GM21529 (cell line): Measurements from ENCODE around the gene CAPN10.

ENCODE experiments used
- ATAC-seq: cut with Tn5 transposase; IDR thresholded peaks from one replicate; pipeline ENCODE4 v1.9.1; 2021; ENCODE audit not compliant: unreplicated experiment

The CAPN10 gene

GRCh38 chr2:240636563-240637115 is 50.1 kb downstream of the CAPN10 start:
- ATAC-seq, result no peak

DNA sequence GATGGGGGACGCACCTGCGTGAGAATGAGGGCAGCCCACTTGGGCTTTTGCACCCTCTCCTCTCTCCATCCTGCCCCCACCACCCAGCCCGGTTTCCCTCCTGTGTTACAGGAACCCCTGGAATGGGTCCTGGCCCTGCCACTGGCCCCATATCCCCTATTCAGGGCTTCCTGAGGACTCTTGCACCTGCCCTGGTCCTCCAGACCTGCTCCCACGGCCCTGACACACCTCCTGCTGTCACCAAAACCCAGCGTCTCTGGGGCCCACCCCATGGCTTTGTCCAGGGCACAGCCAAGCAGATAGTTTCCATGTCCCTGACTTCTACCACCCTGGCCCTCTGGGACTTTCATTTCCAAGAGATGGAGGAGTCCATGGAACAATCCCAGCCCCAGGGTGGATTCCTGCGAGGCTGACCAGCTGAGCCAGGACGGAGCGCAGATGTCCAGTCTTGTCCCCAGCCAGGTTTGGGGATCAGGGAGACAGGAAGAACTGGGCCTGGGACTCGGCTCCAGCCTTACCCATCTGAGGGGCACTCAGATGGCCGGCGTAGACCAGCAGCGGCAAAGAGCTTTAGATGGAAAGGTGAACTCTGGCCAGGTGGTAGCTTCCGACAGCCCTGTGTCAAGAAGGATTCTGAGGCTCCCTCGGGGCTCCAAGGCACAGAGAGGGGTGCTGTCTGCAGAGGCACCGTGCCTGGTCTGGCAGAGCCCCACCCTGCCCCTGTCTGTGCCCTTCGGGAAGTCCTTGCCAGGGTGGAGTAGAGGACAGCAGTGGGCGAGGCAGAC is 50.8 kb downstream of the CAPN10 start:
- ATAC-seq, result no peak

DNA sequence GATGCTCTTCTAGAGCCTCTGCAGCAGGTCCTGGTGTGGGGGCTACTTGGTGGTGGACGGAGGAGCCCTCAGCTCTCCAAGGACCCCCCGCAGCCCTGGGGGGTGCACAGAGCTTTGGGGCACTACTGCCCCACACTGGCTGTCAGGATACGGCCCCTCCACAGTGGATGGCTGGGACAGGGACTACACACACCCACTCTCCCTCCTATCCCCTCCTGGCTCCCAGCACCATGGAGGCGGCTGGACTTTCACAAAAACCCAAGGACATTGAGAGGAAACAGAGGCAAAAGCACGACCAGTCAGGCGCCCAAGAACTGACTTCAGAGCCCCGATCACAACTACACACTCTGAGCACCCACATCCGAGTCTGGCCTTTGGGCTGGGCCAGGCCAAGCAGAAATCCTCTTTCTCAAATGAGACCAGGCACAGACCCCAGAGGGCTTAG is 51.4 kb downstream of the CAPN10 start:
- ATAC-seq, result no peak

- no peak for ATAC-seq
Observed at GRCh38 chr2:240638512-240639160, 52.1 kb downstream of the CAPN10 start.

- no peak for ATAC-seq
Observed at GRCh38 chr2:240639566-240639965, 53.0 kb downstream of the CAPN10 start.

DNA sequence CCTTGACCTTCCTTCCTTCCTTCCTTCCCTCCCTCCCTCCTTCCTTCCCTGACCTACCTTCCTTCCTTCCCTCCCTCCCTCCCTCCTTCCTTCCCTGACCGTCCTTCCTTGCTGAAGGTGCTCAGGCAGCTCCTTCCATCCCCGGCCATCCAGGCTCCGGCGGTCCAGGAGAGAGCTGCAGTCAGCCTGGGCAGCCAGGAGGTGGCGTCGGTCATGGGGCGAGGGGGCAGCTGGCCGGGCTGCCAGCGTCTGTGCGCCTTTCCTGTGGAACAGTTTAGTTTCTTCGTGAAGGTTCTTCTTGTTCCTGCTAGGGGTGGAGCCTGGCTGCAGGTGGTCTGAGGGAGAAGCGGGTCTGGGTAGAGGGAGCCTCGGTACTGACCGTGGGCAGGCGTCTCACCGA is 54.4 kb downstream of the CAPN10 start:
- ATAC-seq, result no peak

- no peak for ATAC-seq
Observed at GRCh38 chr2:240642061-240642805, 55.7 kb downstream of the CAPN10 start.

DNA sequence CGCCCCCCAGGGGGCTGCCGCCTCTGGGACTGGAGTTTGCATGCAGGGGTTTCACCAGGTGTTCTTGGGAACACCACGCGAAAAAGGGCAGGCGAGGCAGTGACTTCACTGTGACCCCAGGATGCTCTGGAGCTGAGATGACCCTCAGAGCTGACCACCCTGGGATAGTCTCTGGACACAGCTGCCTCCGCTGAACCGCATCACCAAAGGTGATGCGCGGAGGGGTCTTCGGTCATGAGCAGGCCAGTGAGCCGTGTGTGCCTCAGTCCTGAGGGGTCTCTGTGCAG is 56.2 kb downstream of the CAPN10 start:
- no peak for ATAC-seq

GRCh38 chr2:240643093-240643810 is 56.7 kb downstream of the CAPN10 start:
- ATAC-seq, result no peak

DNA sequence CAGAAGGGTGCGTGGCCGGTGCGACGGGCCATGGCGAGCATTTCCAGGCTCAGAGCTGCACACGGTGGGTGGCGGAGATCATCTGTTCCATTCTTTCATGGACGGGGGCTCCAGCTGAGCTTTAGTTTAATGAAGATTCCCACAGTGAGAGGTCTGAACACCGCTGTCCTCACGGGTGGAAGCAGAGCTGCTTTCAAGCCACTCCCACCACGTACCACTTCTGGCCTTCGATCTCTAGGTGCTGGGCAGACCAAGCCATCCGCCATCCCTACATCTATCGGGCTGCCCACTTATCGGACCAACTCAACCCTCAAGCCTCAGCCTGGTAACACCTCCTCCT is 57.2 kb downstream of the CAPN10 start:
- ATAC-seq, result no peak

GRCh38 chr2:240644171-240644651 is 57.7 kb downstream of the CAPN10 start:
- ATAC-seq, result no peak

- no peak for ATAC-seq
Observed at GRCh38 chr2:240644859-240645301, 58.3 kb downstream of the CAPN10 start.

DNA sequence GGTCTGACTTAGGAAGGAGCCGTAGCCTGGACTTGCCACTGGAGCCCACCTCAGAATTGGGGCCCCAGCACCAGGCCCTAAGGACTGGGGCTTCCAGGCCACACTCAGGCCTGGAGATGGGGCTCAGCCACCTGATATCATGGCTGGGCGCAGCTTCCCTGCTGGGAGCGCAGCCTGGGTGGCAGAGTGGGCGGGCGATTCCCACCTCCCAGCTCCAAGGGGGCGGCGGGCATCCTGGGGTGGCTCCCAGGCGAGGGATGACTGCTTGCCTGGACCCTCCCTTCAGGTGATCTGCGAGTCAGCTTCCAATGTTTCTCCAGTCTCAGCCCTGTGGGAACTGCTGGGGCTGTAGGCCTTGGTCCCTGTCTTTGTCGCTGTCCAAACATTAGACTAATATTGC is 58.8 kb downstream of the CAPN10 start:
- ATAC-seq, result no peak

DNA sequence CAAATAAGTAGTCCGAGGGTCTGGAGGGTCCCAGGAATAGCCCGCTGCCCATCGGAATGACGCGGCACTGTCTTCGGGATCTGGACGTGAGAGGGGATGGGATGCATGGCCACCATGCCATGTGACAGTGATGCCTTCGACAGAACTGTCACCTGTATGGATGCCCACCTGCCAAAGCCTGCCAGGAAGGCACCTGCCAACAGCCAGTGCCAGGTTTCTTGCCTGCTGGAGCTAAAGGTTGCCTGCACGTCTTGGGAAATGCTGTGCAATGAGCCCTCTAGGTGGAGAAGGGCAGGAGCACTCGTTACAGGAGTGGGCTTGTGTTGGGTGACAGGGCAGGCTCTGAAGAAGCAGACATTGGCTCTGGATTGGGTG is 59.3 kb downstream of the CAPN10 start:
- ATAC-seq, result no peak

GRCh38 chr2:240646176-240646899 is 59.8 kb downstream of the CAPN10 start:
- no peak for ATAC-seq

GRCh38 chr2:240646900-240647502 is 60.5 kb downstream of the CAPN10 start:
- ATAC-seq, result no peak

DNA sequence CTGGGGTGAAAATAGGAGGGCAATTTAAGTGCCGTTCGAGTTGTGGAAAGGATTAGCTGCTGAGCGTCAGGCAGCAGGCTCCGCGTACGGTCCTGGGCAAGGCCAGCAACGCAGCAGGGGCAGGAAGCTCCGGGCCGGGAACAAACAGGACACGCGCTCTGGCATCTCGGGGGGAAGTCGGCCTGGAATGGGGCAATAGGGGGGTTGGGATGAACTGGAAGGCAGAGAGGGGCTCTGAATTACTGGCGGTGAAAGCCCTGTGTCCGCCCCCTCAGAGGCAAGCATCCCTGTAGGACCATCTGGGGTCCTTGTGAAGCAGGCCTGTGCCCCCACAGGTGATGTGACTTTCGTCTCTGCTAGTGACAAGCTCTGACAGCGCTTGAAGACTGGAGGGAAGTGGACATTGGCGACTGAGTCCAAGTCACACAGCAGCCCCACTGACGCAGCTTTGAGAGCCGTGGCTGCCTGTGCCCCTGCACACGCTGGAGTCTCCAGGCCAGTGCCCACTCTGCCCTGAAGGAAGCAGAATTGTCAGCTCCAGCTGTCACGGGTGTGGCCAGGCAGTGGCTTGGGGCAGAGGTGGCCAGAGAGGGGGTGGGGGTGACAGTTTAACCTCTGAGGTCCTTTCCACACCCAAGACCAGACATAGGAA is 61.1 kb downstream of the CAPN10 start:
- no peak for ATAC-seq

DNA sequence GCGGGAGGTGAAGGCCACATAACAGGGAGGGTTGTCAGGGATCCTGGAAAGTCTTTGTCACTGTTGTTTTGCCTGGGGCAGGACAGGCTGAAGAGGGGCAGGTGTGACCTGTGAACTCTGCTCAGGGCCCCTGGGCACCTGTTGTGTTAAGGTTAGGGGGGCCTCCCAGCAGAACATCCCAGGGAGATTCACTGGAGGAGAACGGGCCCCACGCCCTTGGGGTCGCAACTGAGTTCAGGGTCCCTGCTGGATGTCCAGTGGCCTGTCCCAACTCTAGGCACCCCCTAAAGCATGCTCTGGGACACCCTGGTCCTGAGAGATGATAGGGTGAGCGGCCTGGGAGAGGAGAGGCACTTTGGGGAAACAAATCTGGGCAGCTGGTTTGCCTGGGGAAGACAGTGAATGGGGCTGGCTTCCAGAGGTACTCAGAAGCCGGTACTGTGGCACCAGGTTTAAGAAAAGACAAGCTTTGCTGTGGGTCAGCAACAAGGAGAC is 61.7 kb downstream of the CAPN10 start:
- no peak for ATAC-seq
